HCT116 (cell line): ENCODE measurements around the gene TTLL3. TPM values are rescaled to one million over a fixed set of nuclear protein-coding genes. Genes with fewer than 3 reads are reported as not detected.
"Not testable (repeated sequence)": the region's sequence is repeated elsewhere in the genome, so short reads cannot be mapped to it uniquely, and the experiment has no call there.

Source experiments
- ATAC-seq: fragments of 200-7000 bp; cut with Tn5 transposase; 2 replicates; pipeline ENCODE4 v1.9.1; 2020; ENCODE audit warnings: mild to moderate bottlenecking, moderate library complexity
- BruUV-seq: library from RNA; stranded (reverse); fragments of 400-500 nt; replicated peaks from 2 replicates; lab custom pipeline; 2021; lab: Mats Ljungman, UMichigan
- CTCF ChIA-PET: fragments of 300-600 bp; sonication (Branson Sonifier 250); formaldehyde crosslinking; loops from one replicate; lab custom pipeline; 2021; ENCODE audit warnings: antibody characterized with exemption; lab: Charles Lee
- POLR2A ChIA-PET: fragments of 300-600, 350-600 bp; sonication (Branson Sonifier 250); formaldehyde crosslinking; loops from one replicate; lab custom pipeline; 2021; ENCODE audit warnings: antibody characterized with exemption; lab: Charles Lee
- RAD21 ChIA-PET, 2 experiments: fragments of 300-600 bp; sonication (Branson Sonifier 250); formaldehyde crosslinking; loops; one replicate each; lab custom pipeline; 2023; ENCODE audit warnings: low total read pairs in 2 of 2; ENCODE audit not compliant: uncharacterized antibody in 2 of 2, unreplicated experiment in 2 of 2, low non-redundant PET in 1 of 2; lab: Charles Lee
- DNase-seq: peaks from one replicate; pipeline ENCODE4 v3.0.0-alpha.2; 2010; ENCODE audit warnings: low read depth, low spot score
- H2AFZ ChIP-seq: fragments of 200-600 bp; shearing (Covaris generic), sonication (generic); 2 replicates; pipeline ENCODE4 v1.6.1; 2017; ENCODE audit warnings: low read depth, mixed run types, mixed read lengths, antibody characterized with exemption, low read length; ENCODE audit not compliant: poor library complexity, severe bottlenecking
- H3K27ac ChIP-seq: 2 replicates; pipeline ENCODE4 v1.5.1; 2012; ENCODE audit warnings: low read depth, low read length
- H3K27me3 ChIP-seq: fragments of 200-600 bp; sonication (generic); 2 replicates; pipeline ENCODE4 v1.6.1; 2016; ENCODE audit warnings: mixed run types, low read length, mixed read lengths; ENCODE audit not compliant: insufficient read depth
- H3K36me3 ChIP-seq, 2 experiments: fragments of 200-500 bp in 1 of 2; fragments of 200-600 bp in 1 of 2; sonication (Bioruptor generic) in 1 of 2; sonication (generic) in 1 of 2; 2 replicates each; pipeline versions ENCODE4 v1.5.1 to v1.6.1; 2014 to 2016; ENCODE audit warnings: low read length in 2 of 2, inconsistent platforms in 1 of 2, mixed read lengths in 1 of 2, mixed run types in 1 of 2; ENCODE audit not compliant: insufficient read depth in 2 of 2, control insufficient read depth in 1 of 2
- H3K4me1 ChIP-seq, 2 experiments: fragments of 200-600 bp in 1 of 2; sonication (generic) in 1 of 2; 2 replicates each; pipeline versions ENCODE4 v1.5.1 to v1.6.1; 2012 to 2017; ENCODE audit warnings: low read length in 2 of 2, inconsistent platforms in 1 of 2, mild to moderate bottlenecking in 1 of 2, mixed read lengths in 1 of 2, mixed run types in 1 of 2, moderate library complexity in 1 of 2; ENCODE audit not compliant: insufficient read depth in 2 of 2, control insufficient read depth in 1 of 2
- H3K4me2 ChIP-seq: fragments of 200-600 bp; sonication (generic); 2 replicates; pipeline ENCODE4 v1.6.1; 2017; ENCODE audit warnings: mixed run types, low read length, mixed read lengths
- H3K4me3 ChIP-seq, 2 experiments: fragments of 200-600 bp in 1 of 2; sonication (generic) in 1 of 2; replicated peaks in 1 of 2; 2 replicates each; pipeline ENCODE4 v1.5.1; 2011 to 2016; ENCODE audit warnings: low read length in 2 of 2, control low read depth in 1 of 2, low read depth in 1 of 2, mild to moderate bottlenecking in 1 of 2, mixed read lengths in 1 of 2, mixed run types in 1 of 2
- H3K79me2 ChIP-seq: fragments of 200-600 bp; sonication (generic); 2 replicates; pipeline ENCODE4 v1.6.1; 2017; ENCODE audit warnings: mild to moderate bottlenecking, mixed run types, low read length, moderate library complexity, mixed read lengths; ENCODE audit not compliant: insufficient read depth
- H3K9ac ChIP-seq: fragments of 200-600 bp; sonication (generic); 2 replicates; pipeline ENCODE4 v1.6.1; 2016; ENCODE audit warnings: low read length, mixed read lengths
- H3K9me2 ChIP-seq: fragments of 200-600 bp; sonication (generic), shearing (Covaris generic); 2 replicates; pipeline ENCODE4 v1.6.1; 2017; ENCODE audit warnings: mixed run types, mild to moderate bottlenecking, moderate library complexity; ENCODE audit not compliant: insufficient read depth
- H3K9me3 ChIP-seq, 2 experiments: fragments of 200-500 bp in 1 of 2; fragments of 200-600 bp in 1 of 2; sonication (Bioruptor generic) in 1 of 2; sonication (generic) in 1 of 2; 2 replicates each; pipeline ENCODE4 v1.6.1; 2014 to 2017; ENCODE audit warnings: low read length in 2 of 2, mixed read lengths in 2 of 2, inconsistent platforms in 1 of 2, low read depth in 1 of 2, mild to moderate bottlenecking in 1 of 2, mixed run types in 1 of 2, moderate library complexity in 1 of 2; ENCODE audit not compliant: control insufficient read depth in 1 of 2, insufficient read depth in 1 of 2
- H4K20me1 ChIP-seq: fragments of 200-600 bp; sonication (generic), shearing (Covaris generic); 2 replicates; pipeline ENCODE4 v1.6.1; 2017; ENCODE audit warnings: mixed run types, mild to moderate bottlenecking, moderate library complexity; ENCODE audit not compliant: insufficient read depth
- CBX3 ChIP-seq: IDR thresholded peaks from 2 replicates; pipeline ENCODE4 v1.6.1; 2012; ENCODE audit warnings: low read depth
- CEBPB ChIP-seq: IDR thresholded peaks from 2 replicates; pipeline ENCODE4 v1.6.1; 2012; ENCODE audit warnings: low read depth
- ELF1 ChIP-seq: IDR thresholded peaks from 2 replicates; pipeline ENCODE4 v1.6.1; 2012; ENCODE audit warnings: low read depth, borderline replicate concordance
- EZH2phosphoT487 ChIP-seq: fragments of 200-600 bp; IDR thresholded peaks from 2 replicates; pipeline ENCODE4 v1.6.1; 2018; ENCODE audit warnings: antibody characterized with exemption, borderline replicate concordance
- SIN3A ChIP-seq: IDR thresholded peaks from 2 replicates; pipeline ENCODE4 v1.6.1; 2012; ENCODE audit warnings: low read depth
- SRF ChIP-seq: IDR thresholded peaks from 2 replicates; pipeline ENCODE4 v1.6.1; 2012; ENCODE audit warnings: low read depth
- TCF7L2 ChIP-seq: IDR thresholded peaks from 2 replicates; pipeline ENCODE4 v1.7.0; 2011; ENCODE audit warnings: borderline replicate concordance, inconsistent platforms; ENCODE audit not compliant: insufficient read depth, insufficient read length; ENCODE audit errors: extremely low read depth
- YY1 ChIP-seq: IDR thresholded peaks from 2 replicates; pipeline ENCODE4 v1.6.1; 2011; ENCODE audit warnings: low read length, low read depth, moderate library complexity, mild to moderate bottlenecking; ENCODE audit not compliant: insufficient replicate concordance; ENCODE audit errors: extremely low read depth
- ZBTB33 ChIP-seq: IDR thresholded peaks from 2 replicates; pipeline ENCODE4 v1.6.1; 2011; ENCODE audit warnings: mild to moderate bottlenecking, low read length, moderate library complexity; ENCODE audit not compliant: insufficient replicate concordance; ENCODE audit errors: extremely low read depth
- ZFX ChIP-seq: fragments of 450-650 bp; IDR thresholded peaks from 2 replicates; pipeline ENCODE4 v1.6.1; 2017
- ZNF274 ChIP-seq: fragments of 200-500 bp; sonication (Bioruptor generic); IDR thresholded peaks from 2 replicates; pipeline ENCODE4 v1.6.1; 2014; ENCODE audit warnings: mild to moderate bottlenecking, low read depth, low read length, inconsistent platforms
- intact Hi-C: fragments of 100-400 bp; cut with micrococcal nuclease; formaldehyde crosslinking; loops from 2 replicates; pipeline ENCODE4 v1.10.0; 2022
- total RNA-seq: library from RNA; stranded (reverse); gene quantifications from one replicate; pipeline ENCODE4 v1.2.1, GENCODE V29; 2021; ENCODE audit not compliant: unreplicated experiment
- TF ChIP-seq, protein P1 (sequence below), 3 experiments: fragments of 200-600 bp in 1 of 3; sonication (generic) in 1 of 3; IDR thresholded peaks in 2 of 3; conservative IDR thresholded peaks in 1 of 3; 2 replicates each; pipeline ENCODE4 v1.5.1; 2012 to 2017; ENCODE audit warnings: low read depth in 2 of 3, low read length in 2 of 3, antibody characterized with exemption in 1 of 3, borderline replicate concordance in 1 of 3, control low read depth in 1 of 3, mild to moderate bottlenecking in 1 of 3, mixed read lengths in 1 of 3, mixed run types in 1 of 3, moderate library complexity in 1 of 3; ENCODE audit not compliant: insufficient read depth in 1 of 3

Gene TTLL3
- total RNA-seq, 1 experiment from 2014 or later, result 40.3 TPM

DNA sequence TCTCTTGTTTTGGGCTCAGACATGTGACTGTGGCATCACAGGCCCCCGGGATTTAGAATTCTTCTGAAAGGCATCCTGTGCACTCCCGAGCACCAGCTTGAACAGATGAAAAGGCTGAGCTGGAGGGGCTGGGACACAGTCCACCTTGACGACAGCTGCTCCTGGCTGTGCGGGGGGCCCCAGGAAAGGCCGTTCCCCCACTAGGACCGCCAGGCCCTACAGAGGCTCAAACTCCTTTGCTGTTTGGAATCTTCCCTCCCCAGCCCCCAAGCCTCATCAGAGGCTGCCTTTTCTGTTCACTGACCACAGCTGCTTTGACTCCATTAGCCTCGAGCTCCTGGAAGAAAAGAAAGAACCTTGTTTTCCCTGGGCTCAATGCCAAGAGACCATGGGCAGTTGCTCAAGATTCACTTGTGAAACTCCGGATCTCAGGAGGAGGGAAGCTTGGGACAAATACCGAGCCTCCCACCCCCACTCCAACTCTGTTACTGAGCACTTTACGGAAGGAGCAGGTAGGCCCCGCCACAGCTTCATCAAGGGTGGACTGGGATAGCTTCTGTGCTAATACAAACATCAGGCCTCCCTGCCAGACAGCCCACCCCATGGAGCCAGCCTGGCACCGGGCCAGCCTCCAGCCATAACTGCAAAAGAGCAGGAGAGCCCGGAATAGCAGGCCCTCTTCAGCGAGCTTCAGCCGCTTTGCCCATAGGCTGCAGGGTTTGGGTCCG lies 54.3 kb downstream of the TTLL3 start:
- H3K4me3 ChIP-seq, result no peak overlapping the region
- no peaks in the 10 kb centered on the region for H3K36me3 ChIP-seq
- H3K4me2 ChIP-seq, result no peak overlapping the region
- H3K4me1 ChIP-seq, result peaks cover 0 to 11% of the 10 kb centered on the region in 2 experiments; a peak in 1 of 4 replicates
- no peak overlapping the region for H3K9ac ChIP-seq
- TF ChIP-seq SIN3A (no peak), TCF7L2 (no peak), YY1 (no peak), SRF (no peak), ZNF274 (no peak), ZBTB33 (no peak), ZFX (no peak), CBX3 (no peak), CEBPB (no peak), ELF1 (no peak), EZH2phosphoT487 (no peak)
- TF ChIP-seq, protein P1, sequence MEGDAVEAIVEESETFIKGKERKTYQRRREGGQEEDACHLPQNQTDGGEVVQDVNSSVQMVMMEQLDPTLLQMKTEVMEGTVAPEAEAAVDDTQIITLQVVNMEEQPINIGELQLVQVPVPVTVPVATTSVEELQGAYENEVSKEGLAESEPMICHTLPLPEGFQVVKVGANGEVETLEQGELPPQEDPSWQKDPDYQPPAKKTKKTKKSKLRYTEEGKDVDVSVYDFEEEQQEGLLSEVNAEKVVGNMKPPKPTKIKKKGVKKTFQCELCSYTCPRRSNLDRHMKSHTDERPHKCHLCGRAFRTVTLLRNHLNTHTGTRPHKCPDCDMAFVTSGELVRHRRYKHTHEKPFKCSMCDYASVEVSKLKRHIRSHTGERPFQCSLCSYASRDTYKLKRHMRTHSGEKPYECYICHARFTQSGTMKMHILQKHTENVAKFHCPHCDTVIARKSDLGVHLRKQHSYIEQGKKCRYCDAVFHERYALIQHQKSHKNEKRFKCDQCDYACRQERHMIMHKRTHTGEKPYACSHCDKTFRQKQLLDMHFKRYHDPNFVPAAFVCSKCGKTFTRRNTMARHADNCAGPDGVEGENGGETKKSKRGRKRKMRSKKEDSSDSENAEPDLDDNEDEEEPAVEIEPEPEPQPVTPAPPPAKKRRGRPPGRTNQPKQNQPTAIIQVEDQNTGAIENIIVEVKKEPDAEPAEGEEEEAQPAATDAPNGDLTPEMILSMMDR (IDR thresholded peaks at IDR 0.05 in 2 of 3, conservative IDR thresholded peaks at IDR 0.05 in 1 of 3; ENCODE audit: borderline replicate concordance in 1 of 3, insufficient read depth in 1 of 3, low read depth in 2 of 3, low read length in 2 of 3), result no peak
- H2AFZ ChIP-seq, result no peak overlapping the region
- ChIA-PET RAD21 (interaction anchor here in 1 of 2 experiments (0.6 kb wide), 1 partner anchor 12 kb away, joined by 11 read pairs; no protein-coding TSS in a partner anchor), POLR2A (no interaction called here), CTCF (no interaction called here)
- no peaks in the 10 kb centered on the region for H4K20me1 ChIP-seq
- intact Hi-C loops, result no loop called here
- no TSS peak for BruUV-seq
- H3K27me3 ChIP-seq, result no peaks in the 10 kb centered on the region
- H3K9me2 ChIP-seq, result no peaks in the 10 kb centered on the region
- DNase-seq, result no peak
- no peaks in the 10 kb centered on the region for H3K9me3 ChIP-seq
- H3K79me2 ChIP-seq, result no peaks in the 10 kb centered on the region
- no peak overlapping the region for H3K27ac ChIP-seq
- ATAC-seq, result no peak

- H3K9ac ChIP-seq, intact Hi-C loops, CTCF ChIA-PET: not testable (repeated sequence)
Measured at GRCh38 chr3:9865125-9865637, 55.1 kb downstream of the TTLL3 start.

More at GRCh38 chr3:9865125-9865637, 55.1 kb downstream of the TTLL3 start:
- ATAC-seq, RAD21 ChIA-PET, H2AFZ ChIP-seq, H3K9me3 ChIP-seq, H3K27ac ChIP-seq, BruUV-seq, H4K20me1 ChIP-seq, H3K79me2 ChIP-seq, H3K4me3 ChIP-seq, POLR2A ChIA-PET, H3K9me2 ChIP-seq, DNase-seq, H3K36me3 ChIP-seq, H3K4me2 ChIP-seq, H3K27me3 ChIP-seq: not testable (repeated sequence)
- H3K4me1 ChIP-seq, result peaks cover 0 to 11% of the 10 kb centered on the region in 2 experiments; a peak in 1 of 4 replicates
